Islet precursor cell (in vitro differentiated cells): ENCODE measurements around the gene GLE1.

ENCODE experiments used
- DNase-seq: peaks from one replicate; pipeline ENCODE4 v3.0.0-alpha.2; 2018

Gene GLE1, protein sequence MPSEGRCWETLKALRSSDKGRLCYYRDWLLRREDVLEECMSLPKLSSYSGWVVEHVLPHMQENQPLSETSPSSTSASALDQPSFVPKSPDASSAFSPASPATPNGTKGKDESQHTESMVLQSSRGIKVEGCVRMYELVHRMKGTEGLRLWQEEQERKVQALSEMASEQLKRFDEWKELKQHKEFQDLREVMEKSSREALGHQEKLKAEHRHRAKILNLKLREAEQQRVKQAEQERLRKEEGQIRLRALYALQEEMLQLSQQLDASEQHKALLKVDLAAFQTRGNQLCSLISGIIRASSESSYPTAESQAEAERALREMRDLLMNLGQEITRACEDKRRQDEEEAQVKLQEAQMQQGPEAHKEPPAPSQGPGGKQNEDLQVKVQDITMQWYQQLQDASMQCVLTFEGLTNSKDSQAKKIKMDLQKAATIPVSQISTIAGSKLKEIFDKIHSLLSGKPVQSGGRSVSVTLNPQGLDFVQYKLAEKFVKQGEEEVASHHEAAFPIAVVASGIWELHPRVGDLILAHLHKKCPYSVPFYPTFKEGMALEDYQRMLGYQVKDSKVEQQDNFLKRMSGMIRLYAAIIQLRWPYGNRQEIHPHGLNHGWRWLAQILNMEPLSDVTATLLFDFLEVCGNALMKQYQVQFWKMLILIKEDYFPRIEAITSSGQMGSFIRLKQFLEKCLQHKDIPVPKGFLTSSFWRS

DNA sequence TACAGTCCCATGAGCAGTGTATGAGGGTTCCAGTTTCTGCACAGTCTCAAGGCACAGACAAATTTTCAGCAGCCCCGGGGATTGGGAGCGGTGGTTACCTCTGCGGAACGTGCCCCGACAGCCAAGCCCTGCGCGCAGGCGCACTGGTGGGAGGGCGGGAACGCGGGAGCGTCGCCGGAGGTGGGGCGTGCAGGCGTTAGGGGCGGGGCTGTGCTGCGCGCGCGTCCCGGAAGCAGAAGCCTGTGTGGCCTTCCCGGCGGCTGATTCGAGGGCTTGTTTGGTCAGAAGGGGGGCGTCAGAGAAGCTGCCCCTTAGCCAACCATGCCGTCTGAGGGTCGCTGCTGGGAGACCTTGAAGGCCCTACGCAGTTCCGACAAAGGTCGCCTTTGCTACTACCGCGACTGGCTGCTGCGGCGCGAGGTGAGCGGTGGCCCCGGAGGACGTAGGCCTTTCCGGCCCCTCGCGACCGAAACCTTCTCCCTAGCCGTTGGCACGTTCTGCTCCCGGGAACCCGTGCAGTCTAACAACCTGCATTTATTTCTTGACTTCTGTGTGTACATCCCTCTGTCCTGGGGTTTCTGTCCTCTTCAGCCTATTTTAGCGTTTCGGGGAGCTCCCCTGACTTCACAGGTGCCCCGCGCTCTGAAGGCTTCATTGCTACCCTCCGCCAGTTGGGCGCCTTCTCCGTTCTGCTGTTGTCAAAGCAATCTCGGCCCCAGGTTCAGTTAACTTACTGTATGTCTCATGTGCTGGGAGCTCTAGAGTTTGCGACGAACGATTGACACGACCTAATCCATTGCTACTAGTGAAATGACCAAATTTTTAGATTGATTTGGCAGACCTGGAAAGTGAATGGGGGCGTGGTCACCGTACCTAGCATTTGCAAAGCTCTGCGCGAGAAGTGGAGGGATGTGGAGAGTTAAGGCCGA, at the start of gene GLE1:
Gene GLE1, plus strand, starts transcription at position 235 of the 929 bp plus-strand sequence. Its CDS starts 87 bp downstream, at position 322.
- peak; percentile 96 for DNase-seq

DNA sequence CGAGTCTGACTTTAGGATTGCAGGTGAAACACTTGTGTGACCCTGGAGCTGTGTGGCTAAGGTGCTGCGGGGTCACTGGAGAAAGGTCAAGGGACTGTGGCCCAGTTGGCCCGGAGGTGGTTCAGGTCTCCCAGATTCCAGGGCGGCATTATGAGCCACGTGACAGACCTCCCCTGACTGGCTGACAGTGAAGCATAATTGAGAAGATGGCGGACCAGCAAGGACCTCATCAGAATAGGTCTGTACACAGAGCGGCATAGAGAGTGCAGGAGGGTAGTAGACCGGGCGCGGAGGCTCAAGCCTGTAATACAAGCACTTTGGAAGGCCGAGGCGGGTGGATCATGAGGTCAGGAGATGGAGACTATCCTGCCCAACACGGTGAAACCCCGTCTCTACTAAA, 49.5 kb upstream of the GLE1 start:
- DNase-seq: no peak

DNA sequence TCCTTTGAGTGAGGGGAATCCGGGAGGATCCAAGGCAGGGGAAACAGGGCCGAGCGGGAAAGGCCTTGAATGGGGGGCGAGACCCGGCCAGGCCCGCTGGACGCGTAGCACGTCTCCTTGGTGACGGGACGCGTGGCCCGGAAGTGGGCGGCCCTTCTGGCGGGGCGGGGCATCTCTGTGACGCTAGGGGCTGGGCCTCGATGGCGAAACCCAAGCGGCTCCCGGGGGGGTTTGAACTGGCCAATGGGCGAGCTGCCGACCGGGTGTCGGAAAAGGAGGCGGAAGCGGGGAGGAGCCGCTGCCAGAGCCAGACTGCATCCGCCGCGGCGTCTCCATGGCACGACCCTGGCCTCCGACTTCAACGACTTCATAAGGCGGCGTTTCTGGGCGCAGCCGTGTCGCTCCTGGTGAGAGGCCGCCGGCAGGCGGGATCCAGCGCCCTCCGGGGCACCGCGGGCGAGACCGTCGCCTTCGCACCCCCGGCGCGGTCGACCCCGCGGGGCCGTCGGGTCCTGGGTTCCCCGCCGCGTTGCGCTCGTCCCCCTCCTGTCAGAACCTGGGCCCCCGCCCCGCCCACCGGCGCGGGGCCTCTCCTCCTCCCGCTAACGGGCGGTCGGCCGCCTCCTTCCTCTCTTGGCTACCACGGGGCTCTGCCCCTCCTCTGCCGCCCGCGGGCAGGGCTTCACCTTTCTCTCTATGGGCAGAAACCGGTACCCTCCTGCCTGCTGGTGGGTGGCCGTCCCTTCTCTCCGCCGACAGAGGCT, 48.5 kb upstream of the GLE1 start, which contains the start of gene ODF2:
Gene ODF2, plus strand, starts transcription at position 158 of the 764 bp plus-strand sequence. Its CDS starts 86 bp downstream, at position 244.
- peak; percentile 99 for DNase-seq

DNA sequence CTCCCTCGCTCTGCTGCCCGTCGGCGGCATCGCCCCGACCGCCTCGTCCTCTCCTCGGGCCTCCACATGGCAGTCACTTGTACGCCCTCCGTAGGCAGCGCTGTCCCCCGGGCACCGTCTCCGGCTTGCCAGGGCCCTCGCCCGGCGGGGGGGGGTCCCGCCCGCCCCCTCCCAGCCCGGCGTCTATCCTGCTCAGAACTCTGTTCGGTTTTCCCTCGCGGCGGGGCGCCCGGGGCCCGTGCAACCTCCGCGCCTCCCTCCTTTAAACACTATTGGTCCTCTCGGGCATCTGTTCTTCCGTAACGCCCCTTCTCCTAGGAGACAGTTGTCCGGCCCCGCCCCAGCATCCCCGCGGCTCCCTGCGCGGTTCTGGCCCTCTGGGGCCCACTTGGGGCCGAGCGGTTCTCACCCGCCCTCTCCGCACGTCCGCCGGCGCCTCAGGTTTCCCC, 47.9 kb upstream of the GLE1 start:
- peak; percentile 80 for DNase-seq

DNA sequence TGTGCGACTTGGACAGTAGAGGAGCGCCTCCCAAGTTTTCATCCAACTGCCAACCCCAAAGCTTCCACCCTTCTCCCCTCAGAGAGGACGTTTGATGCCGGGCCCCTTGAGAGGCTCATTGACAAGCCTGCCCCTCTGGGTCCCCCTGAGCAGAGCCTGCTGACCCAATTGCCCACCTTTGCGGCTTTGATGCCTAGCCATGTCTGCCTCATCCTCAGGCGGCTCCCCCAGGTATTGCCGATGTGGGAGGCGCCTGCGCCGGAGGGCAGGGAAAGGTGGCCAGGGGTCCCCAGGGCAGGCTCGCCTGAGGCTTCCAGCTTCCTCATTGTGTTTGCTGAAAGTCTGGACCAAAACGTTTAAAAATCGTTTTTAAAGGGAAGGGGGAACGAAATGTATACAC, 47.3 kb upstream of the GLE1 start:
- no peak for DNase-seq

DNA sequence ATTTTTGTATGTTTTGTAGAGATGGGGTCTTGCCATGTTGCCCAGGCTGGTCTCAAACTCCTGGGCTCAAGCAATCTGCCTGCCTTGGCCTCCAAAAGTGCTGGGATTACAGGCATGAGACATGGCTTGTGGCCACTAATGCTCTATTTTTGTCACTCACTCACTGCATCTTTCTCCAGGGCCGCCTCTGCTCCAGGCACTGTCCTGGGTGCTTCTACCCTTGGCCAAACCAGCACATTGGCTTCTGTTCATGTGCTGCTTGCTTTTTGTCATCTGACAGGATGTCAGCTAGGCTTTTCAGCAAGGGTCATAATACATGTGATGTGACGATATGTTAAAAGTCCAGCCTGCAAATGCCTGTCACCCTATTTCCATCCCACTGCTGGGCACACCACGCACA, 45.5 kb upstream of the GLE1 start:
- no peak for DNase-seq

DNA sequence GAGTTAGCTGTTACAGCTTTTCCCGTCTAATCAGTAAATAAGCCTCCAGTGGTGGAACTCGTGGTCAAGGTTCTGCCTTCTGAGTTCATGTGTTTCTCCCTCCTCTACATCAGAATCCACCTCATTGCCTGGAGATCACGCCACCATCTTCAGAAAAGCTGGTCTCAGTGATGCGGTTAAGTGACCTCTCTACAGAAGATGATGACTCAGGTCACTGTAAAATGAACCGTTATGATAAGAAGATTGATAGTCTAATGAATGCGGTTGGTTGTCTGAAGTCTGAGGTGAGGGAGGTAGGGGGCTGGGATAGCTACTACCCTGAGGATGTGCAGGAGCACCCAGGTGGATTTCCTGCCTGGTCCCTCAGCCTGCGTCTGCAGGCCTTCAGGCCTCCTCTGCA, 35.4 kb upstream of the GLE1 start:
- DNase-seq: no peak

DNA sequence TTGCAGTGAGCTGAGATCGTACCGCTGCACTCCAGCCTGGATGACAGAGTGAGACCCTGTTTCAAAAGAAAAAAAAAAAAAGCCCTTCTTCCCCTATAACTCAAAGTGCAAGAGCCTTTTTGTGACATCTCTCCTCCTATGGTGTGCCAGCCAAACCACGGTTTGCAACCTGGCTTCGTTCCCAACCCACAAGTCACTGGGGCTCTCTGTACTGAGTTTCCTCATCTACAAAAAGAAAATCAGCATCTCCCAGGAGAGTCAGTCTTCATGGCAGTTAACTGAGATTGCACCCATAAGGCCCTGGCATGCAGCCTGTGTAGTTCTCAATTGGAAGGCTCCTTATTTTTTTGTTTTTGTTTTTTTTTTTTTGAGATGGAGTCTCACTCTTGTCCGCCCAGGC, 34.0 kb upstream of the GLE1 start:
- DNase-seq: no peak

DNA sequence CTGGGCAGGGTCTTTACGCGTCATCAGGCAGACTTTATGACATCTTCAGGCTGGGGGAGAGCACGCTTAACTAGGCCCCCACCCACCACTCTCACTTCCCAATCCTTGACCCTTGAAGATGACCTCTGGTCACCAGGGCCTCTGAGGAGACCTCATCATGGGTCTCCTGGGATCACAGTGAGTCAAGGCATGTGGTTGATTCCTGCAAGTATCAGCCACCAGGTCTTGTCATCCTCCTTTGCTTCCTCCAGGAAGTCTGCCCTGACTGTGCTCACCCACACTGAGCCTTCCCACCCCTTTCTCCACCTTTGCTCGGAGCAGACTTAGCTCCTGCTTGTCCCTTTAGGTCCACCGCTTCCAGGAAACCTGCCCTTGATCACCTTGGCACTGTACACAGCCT, 31.4 kb upstream of the GLE1 start:
- DNase-seq: no peak

DNA sequence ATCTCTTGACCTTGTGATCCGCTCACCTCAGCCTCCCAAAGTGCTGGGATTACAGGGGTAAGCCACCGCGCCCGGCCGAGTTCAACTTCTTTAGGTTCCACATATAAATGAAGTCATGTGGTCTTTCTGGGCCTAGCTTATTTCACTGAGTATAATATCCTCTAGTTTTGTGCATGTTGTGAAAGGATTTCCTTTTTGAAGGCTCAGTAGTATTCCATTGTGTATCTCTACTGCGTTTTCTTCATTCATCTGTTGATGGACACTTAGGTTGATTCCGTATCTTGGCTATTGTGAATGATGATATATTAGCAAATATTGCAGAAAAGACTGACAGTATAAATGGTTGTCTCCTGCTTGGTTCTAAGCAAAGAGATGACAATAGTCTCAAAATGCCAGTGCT, 28.7 kb upstream of the GLE1 start:
- no peak for DNase-seq

DNA sequence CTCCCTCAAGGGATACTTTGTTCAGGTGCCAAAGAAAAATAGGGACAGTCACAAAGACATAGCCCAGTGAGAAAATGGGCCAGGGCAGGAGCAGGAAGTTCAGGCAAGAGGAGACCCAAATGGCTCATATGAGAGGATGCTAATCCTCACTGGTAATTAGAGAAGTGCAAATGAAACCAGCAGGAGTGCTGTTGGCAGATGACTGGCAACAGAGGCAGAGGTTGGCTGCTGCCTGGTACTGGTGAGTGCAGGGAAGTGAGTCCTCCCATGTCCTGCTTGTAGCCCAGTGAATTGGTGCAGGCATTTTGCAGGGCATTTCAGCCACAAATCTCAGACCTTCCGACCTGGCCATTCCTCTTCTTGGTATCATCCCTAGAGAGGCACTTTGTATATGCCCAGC, 25.3 kb upstream of the GLE1 start:
- DNase-seq: no peak

DNA sequence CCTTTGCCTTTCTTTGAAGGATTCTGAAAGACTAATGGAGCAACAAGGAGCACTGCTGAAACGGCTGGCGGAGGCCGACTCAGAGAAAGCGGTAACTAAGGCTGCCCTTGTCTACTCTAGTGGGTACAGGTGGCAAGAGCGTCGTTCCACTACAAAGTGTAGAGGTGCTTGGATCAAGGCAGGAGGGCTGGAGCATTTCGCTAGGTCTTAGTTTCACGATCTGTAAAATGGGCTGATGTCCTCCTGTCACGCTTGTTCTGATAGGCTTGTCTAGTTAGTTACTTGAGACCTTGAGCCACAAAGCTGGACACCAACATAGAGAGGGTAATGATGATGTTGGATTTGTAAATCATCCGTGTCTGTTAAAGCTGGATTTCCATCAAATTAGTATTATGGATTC, 23.0 kb upstream of the GLE1 start:
- DNase-seq: no peak

DNA sequence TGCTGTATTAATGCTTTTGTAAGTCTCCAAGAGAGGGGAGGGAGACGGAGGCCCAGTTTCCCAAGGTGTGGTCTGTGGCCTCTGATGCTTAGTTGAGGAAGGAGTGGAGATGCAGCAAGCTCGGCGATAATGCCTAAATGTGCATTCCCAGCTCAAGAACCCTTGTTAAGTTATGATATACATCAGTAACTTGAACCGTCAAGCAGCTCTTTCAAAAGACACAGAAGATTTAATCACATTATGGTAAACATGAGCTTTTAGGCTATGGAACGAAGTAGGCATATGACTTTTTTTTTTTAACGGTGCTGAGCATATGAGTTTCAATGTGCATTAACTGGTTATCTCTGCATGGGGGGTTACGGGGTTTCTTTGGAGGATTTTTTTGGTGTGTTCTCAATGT, 22.3 kb upstream of the GLE1 start:
- no peak for DNase-seq

DNA sequence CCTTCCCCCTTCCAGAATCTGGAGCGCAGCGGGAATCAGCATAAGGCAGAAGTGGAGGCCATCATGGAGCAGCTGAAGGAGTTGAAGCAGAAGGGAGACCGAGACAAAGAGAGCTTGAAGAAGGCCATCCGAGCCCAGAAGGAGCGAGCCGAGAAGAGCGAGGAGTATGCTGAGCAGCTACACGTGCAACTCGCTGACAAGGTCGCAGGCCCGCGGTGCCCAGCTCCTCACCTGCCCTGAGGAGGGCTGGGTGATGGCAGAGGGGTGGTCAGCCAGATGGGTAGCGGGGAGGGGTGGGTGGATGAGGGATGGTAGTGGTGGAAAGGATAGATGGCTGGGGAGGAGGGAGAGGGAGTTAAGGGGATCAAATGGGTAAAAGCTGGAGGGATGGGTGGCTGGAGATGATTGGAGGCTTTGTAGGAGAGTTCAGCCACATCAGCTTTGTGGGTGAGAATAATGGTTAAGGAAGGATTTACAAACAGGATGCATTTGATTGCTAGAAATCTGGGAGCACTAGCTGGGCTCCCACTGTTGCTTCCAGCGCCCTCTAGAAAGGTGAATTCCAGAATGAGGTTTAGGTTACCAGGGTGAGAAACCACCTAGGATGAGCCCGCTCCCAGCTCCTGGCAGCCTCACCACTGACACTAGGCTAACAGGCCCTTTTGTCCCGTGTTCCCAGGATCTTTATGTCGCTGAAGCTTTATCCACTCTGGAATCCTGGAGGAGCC, 19.7 kb upstream of the GLE1 start:
- no peak for DNase-seq

DNA sequence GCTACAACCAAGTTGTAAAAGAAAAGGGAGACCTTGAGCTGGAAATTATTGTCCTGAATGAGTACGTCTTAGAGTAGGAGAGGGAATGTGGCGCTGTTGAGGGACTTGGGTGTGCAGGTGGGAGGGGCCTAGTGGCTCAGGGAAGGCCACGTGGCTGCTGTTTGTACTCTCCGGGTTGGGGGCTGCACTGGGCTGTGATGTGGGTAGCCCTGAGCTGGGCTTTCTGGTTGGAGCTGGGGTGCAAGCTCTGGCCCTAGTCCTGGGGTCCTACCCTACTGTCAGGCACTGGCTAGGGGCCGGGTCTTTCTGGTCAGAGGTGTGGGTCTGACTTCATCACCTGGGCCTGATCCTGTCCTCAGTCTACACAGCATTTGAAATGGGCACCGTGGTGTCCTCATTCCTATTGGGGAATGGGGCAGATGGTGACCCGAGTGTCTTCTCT, 19.1 kb upstream of the GLE1 start:
- no peak for DNase-seq

DNA sequence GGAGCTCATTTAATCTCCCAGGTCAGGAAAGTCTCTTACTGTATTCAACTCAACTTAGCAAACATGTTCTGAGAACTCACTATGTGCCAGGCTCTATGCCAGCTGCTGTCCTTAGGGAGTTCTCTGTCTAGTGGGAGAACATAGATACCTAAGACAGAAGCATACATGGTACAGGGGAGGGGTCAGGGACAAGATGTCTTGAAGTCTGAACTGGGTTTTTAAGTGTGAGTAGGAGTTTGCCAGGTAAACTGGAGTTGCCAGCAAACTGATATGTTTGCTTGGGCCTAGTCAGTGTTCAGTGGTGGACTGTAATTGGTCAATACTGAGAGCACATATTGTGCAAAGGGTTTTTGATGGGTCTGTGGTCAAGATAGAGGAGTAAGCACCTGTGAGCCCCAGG, 18.3 kb upstream of the GLE1 start:
- DNase-seq: no peak

DNA sequence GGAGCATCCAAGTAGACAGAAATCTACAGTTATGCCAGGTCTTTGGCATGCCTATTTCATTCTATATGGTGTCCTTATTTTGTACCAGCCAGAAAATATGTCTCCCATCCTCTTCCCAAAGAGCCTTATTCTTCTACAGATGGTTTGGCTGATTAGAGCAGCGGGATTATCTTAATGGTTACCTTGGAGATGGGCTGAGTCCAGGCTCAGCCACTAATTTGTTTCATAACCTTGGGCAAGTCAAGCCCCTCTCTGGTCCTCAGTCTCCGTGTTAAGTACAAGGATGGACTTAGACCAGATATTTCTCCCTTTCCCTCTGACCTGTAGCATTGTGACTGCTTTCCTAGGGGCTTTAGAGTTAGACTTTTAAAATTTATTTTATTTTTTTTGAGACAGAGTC, 11.1 kb upstream of the GLE1 start:
- no peak for DNase-seq

DNA sequence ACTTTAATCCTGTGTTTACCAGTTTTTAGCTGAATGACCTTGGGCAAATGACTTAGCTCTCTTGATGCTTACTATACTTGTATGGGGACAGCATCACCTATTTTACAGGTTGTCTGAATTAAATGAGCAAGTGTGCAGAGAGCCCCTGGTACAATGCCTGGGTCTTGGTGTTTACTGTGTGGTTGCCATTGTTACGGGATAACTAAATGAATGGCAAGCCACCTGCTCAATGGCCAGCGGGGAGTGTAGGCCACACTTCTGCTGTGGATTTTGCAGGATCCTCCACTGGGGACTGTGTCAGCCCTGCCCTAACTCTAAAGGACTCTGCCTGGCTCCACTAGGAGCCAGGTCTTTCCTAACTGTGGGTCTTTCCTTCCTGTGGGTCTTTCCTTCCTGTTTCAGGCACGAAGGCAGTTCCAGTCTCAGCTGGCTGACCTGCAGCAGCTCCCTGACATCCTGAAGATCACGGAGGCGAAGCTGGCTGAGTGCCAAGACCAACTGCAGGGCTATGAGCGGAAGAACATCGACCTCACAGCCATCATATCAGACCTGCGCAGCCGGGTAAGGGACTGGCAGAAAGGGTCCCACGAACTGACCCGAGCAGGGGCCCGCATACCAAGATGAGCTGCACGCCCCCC, 10.3 kb upstream of the GLE1 start:
- no peak for DNase-seq

DNA sequence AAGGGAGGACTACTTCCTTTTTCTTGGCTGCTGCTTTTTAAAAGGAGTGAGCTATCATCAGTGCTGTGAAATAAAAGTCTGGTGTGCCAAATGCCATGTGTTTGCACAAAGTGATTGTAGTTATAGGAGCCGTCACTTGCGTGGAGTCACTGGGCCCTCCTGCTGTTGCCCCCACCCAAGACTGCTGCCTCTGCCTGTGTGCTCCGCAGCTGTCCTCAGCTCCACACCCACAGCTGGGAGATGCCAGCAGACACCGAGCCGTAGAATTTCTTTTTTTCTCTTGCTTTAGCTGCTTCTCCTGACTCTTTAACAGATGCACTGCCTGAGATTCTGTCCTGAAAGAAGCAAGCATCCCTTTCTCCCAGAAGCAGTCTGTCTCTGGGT, 9.8 kb upstream of the GLE1 start:
- no peak for DNase-seq

DNA sequence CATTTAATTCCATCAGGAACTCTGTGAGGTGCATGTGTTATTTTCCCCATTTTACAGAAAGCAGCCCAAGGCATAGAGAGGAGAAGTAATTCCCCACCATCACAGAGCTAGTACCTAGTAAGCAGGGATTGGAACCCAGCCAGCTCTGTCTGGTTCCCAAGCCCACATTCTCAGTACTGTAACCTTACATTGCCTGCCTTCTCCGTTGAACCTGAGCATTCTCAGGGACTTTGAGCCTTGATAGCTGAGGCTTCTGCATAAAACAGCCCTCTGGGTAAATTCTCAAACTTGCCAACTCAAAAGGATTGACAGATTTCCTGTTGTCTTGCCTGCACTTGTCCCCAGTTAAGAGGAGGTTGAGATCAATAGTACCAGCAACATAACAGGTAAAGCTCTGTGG, 9.2 kb upstream of the GLE1 start:
- DNase-seq: no peak

DNA sequence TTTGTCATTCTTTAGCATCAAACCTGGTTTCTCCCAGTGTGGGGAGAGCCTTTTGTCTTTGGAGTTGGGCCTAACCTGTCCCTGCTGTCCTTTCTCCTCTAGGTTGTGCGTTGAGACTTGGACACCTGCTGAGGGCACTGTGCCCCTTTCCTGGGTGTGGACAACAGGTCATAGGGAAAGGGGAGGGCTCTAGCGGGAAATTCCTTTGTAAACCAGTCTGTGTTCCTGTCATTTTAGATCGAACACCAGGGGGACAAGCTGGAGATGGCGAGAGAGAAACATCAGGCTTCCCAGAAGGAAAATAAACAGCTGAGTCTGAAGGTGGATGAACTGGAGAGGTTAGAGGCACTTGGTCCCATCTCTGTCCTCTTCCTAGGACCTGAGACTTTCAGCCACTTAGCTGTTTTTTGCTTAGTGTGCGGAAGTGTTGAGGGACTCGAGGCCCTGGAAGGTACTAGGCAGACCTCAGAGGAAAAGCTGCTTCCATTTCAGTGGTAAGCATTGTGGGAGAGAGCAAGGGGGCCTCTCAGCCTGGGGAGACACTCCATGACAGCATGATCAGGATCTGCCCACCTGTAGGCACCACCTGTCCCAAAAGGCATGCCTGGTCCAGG, 8.6 kb upstream of the GLE1 start:
- peak; percentile 68 for DNase-seq
